HG03139 (cell line): Measurements from ENCODE around the gene EIF4EBP2.

Experiments used
- ATAC-seq: cut with Tn5 transposase; IDR thresholded peaks from one replicate; pipeline ENCODE4 v1.9.1; 2021; ENCODE audit not compliant: unreplicated experiment

Gene EIF4EBP2

GRCh38 chr10:70378122-70378521 lies 25.8 kb upstream of the EIF4EBP2 start:
- no peak for ATAC-seq

- no peak for ATAC-seq
Measured at GRCh38 chr10:70379581-70380176, 24.3 kb upstream of the EIF4EBP2 start.

- no peak for ATAC-seq
Measured at GRCh38 chr10:70380350-70381135, 23.4 kb upstream of the EIF4EBP2 start.

GRCh38 chr10:70381471-70382421 lies 22.2 kb upstream of the EIF4EBP2 start:
- ATAC-seq: peak; percentile 32

GRCh38 chr10:70391654-70392053 lies 12.3 kb upstream of the EIF4EBP2 start:
- no peak for ATAC-seq

- no peak for ATAC-seq
Measured at GRCh38 chr10:70396140-70396539, 7.8 kb upstream of the EIF4EBP2 start.

- no peak for ATAC-seq
Measured at GRCh38 chr10:70399177-70399576, 4.8 kb upstream of the EIF4EBP2 start.

GRCh38 chr10:70403483-70404035 lies 386 bp upstream of the EIF4EBP2 start:
- no peak for ATAC-seq

GRCh38 chr10:70404787-70405036 lies 767 bp downstream of the EIF4EBP2 start:
- no peak for ATAC-seq

GRCh38 chr10:70405037-70405824 lies 1.3 kb downstream of the EIF4EBP2 start:
- ATAC-seq: no peak

GRCh38 chr10:70409772-70410171 lies 5.8 kb downstream of the EIF4EBP2 start:
- ATAC-seq: no peak

- no peak for ATAC-seq
Measured at GRCh38 chr10:70410608-70411007, 6.7 kb downstream of the EIF4EBP2 start.

GRCh38 chr10:70412356-70412755 lies 8.4 kb downstream of the EIF4EBP2 start:
- ATAC-seq: no peak

- no peak for ATAC-seq
Measured at GRCh38 chr10:70417568-70417967, 13.6 kb downstream of the EIF4EBP2 start.

- ATAC-seq: no peak
Measured at GRCh38 chr10:70418229-70418628, 14.3 kb downstream of the EIF4EBP2 start.

GRCh38 chr10:70418713-70419112 lies 14.8 kb downstream of the EIF4EBP2 start:
- no peak for ATAC-seq

GRCh38 chr10:70424320-70424719 lies 20.4 kb downstream of the EIF4EBP2 start:
- ATAC-seq: no peak

GRCh38 chr10:70425096-70425495 lies 21.2 kb downstream of the EIF4EBP2 start:
- ATAC-seq: no peak

GRCh38 chr10:70426823-70427222 lies 22.9 kb downstream of the EIF4EBP2 start:
- ATAC-seq: no peak

- ATAC-seq: no peak
Measured at GRCh38 chr10:70430493-70431445, 26.8 kb downstream of the EIF4EBP2 start.
